HG03103 (cell line): Measurements from ENCODE around the gene NCAPG.

Source experiments
- ATAC-seq: cut with Tn5 transposase; IDR thresholded peaks from one replicate; pipeline ENCODE4 v1.9.1; 2021; ENCODE audit warnings: low read depth; ENCODE audit not compliant: unreplicated experiment

Gene NCAPG

DNA sequence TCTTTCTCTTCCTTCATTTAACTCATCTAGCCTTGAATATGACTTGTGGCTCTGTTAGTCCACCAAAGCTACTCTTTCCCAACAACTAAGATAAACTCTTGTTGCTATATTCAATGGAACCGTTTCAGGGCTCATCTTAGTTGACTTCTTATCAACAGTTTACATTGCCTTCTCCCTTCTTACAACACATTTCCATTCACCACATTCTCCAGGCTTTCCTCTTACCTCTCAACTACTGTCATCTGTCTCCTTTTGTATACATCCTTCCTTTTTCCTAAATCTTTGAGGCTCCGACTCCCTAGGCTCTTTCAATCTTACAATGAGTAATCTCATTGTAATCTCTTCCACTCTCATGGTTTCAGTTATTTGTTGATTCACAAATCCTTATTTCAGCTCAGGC, 58.5 kb downstream of the NCAPG start:
- ATAC-seq: no peak

DNA sequence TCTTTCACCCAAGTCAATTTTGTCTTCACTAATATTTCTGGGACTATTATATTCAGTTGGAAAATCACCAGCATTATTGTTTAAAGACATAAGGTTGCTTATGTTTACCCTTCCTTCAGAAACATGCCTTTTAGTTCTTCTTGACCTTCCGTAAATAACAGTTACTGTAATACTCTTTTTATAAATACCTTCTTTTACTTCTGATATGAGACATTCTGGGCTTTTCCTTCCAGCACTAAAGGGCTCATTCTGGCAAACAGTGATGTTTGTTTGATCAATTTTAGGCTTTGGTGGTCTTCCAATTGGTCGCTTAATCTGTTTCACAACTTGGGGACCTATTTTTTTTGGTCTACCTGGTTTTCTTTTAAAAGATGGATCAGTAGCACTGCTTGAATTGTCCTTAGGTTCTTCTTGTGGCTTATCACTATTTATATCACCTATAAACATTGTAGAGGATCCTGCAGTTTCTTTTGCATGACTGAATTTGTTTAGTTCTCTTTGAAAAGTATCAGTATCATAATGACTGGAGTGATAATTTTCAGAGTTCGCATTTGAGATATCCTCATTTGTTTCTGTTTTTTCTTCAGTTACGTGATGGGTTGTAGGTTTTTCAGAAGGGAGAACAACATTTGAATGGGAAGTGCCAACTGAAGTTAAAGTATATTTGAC, 64.8 kb downstream of the NCAPG start:
- ATAC-seq: peak; percentile 95

DNA sequence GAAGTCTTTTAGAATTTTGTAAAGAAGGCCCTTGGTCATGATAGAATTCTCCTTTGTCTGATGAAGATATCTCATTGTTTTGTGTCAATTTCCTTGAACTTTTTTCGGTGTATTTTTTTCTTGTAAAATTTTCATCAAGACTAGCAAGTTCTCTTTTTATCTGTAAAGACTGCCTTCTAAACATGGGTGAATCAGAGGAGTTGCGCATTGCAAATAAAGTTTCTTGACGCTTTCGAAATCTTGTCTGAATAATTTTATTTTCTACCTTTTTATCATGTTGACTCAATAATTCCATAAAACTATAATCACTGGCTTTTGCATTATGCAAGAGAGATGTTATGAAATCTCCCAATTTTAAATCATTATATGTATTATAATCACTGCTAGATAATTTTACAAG, 66.2 kb downstream of the NCAPG start:
- no peak for ATAC-seq

DNA sequence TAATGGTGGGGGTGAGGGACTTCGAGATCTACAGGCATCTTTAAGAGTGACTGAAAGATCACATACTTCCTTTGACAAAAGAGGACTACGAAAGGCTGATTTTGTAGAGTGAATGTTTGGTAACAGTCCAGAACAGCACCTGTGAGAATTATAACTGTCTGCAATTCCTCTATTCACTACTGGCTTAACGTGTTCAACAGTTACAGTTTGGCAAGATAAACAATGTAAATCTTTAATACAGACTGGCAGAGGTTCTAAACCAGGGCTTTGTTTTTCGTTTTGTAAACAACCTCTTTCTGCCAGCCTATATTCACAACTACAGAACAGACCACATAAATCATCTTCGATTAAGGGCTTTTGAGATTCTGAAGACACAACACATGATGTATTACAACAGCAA, 66.9 kb downstream of the NCAPG start:
- no peak for ATAC-seq

DNA sequence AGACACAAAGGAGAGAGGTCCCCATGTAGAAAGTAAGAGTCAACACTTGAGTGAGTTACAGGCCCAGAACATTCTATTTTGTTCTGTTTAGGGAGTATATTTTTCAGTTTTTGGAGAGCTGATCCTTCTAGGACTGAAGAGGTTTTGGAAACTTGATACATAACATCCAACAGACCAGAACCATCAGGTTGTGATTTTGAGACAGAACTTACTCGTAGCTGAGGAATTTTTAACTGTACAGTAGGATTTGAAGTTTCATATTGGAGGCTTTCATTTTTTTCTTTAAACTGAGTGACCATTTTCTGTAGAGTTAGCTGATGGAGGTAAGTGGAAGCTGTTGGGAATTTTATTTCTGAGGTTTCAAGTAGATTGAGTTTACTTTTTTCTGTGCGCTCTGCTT, 73.3 kb downstream of the NCAPG start:
- ATAC-seq: no peak

DNA sequence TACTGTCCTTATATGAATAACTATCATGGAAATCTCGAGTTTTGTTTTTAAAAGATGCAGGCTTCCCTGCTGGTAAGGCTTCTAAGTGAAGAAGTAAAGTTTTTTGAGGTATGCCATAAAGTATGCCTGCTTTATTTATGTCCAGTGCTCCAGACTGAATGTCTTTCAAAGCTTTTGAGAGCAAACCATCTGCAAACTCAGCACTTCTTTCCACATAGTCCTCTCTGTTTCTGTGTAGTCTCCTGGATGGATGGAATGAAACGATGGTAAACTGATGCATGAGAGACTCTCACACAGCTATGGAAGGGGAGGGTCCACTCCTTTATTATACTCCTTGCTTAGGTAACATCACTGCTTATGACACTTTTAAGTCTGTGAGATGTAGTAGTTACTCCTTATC, 73.7 kb downstream of the NCAPG start:
- no peak for ATAC-seq

DNA sequence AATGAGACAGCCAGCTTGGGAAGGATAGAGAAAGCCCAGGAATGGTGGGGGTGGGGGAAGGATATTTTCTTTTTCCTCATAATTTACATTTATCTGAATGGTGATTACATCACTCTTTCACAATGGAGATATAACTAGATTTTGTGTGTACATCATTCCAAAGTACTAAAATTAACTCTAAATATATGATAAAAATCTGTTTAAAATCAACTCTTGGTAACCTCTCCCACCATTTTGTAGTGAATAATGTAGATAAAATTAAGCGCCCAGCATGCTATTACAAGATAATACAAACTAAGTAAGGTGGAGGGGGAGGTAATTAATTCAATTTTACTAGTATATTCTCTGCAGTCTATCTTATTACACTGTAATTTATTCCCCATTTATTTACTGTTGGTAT, 78.9 kb downstream of the NCAPG start:
- no peak for ATAC-seq

DNA sequence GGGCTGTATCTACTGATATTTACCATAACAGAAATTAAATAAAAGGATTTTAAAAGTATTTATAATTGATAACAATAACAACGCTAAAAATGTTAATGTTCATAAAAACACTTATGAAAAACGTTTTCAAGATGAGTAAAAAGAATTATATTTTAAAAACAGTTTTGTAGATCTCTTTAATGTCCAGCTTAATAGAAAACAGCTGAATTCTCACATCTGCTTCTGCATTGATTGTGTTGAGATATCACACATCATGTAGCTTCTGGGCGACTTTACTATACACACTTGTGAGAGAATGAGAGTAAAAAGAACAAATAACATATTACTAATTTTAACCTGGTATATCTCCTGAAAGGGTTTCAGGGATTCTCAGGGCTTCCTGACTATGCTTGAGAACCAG, 83.6 kb downstream of the NCAPG start:
- no peak for ATAC-seq
